ENCODE results near the gene FHIT.

Gene FHIT

DNA sequence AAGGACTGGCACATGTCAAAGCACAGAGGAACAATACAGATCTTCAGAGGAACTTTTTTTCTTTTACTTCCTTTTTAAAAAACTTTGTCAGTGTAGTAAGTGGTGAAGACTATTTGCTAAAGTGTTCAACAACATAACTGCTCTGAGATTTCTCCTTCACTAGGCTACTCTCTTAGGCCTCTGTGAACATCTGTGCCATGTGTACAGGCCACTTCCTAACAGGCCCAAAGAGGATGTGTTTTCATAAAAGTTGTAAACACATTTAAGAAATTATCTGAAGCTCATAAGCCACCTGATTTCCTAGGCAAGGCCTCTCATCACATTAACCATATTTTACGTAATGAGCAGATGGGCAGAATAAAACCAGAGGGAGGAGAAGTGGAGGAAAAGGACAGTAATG is 235.4 kb downstream of the FHIT start:
- no peaks in the 10 kb centered on the region for H3K36me3 ChIP-seq
- no peaks in the 10 kb centered on the region for H3K9me3 ChIP-seq
- no peaks in the 10 kb centered on the region for H3K27me3 ChIP-seq
- H3K27ac ChIP-seq = peak overlapping the region; percentile 83
- no peak overlapping the region for H3K4me3 ChIP-seq (ENCODE audit: low read depth in 1 of 2, low read length in 1 of 2)
- TF ChIP-seq, protein P1, sequence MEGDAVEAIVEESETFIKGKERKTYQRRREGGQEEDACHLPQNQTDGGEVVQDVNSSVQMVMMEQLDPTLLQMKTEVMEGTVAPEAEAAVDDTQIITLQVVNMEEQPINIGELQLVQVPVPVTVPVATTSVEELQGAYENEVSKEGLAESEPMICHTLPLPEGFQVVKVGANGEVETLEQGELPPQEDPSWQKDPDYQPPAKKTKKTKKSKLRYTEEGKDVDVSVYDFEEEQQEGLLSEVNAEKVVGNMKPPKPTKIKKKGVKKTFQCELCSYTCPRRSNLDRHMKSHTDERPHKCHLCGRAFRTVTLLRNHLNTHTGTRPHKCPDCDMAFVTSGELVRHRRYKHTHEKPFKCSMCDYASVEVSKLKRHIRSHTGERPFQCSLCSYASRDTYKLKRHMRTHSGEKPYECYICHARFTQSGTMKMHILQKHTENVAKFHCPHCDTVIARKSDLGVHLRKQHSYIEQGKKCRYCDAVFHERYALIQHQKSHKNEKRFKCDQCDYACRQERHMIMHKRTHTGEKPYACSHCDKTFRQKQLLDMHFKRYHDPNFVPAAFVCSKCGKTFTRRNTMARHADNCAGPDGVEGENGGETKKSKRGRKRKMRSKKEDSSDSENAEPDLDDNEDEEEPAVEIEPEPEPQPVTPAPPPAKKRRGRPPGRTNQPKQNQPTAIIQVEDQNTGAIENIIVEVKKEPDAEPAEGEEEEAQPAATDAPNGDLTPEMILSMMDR (IDR thresholded peaks at IDR 0.05) = no peak
- peaks cover 18 to 21% of the 10 kb centered on the region in 2 experiments for H3K4me1 ChIP-seq (ENCODE audit: control insufficient read depth in 1 of 2, insufficient read depth in 1 of 2, low read depth in 1 of 2, low read length in 1 of 2)

DNA sequence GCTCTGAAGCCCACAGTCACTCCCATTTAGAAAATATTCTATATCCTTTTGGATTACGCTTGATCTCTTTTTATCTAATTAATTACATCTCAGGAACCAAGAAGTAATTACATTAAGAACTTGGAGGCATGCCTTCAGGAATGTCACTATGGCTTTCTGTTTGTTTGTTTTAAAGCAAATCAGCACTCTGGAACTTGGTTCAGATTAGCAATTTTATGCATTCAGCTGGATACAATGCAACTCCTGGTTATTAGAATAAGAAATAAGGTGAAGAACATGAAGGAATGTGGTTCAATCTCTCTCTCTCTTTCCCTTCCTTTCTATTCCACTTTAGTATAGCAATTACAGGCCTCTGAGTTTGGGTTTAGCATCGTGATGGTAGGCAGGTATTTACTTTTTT is 235.8 kb downstream of the FHIT start:
- H3K9me3 ChIP-seq = no peaks in the 10 kb centered on the region
- H3K4me1 ChIP-seq (ENCODE audit: control insufficient read depth in 1 of 2, insufficient read depth in 1 of 2, low read depth in 1 of 2, low read length in 1 of 2) = peaks cover 18 to 21% of the 10 kb centered on the region in 2 experiments
- peak overlapping the region; percentile 83 for H3K27ac ChIP-seq
- H3K36me3 ChIP-seq = no peaks in the 10 kb centered on the region
- TF ChIP-seq, protein P1 (IDR thresholded peaks at IDR 0.05) = no peak
- no peak overlapping the region for H3K4me3 ChIP-seq (ENCODE audit: low read depth in 1 of 2, low read length in 1 of 2)
- no peaks in the 10 kb centered on the region for H3K27me3 ChIP-seq

DNA sequence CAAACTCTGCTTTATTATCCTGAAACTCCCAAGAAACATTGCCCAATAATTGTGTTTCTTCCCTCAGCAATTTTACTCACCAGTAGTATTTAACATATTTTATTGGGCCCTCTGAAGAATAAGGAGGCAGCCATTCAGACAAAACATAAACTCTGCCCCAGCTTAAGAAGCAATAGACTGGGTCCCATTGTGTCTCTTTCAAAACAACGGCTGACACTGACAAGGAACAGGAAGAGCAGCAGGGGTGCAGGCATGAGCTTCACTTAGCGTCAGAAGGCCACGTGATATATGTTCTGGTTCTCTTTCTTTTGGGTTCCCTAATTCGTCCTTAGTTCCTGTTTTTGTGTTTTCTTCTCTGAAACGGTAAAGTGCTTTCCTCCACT is 242.3 kb downstream of the FHIT start:
- H3K4me3 ChIP-seq (ENCODE audit: low read depth in 1 of 2, low read length in 1 of 2) = peak overlapping the region; percentile 29 to 45
- no peaks in the 10 kb centered on the region for H3K36me3 ChIP-seq
- H3K4me1 ChIP-seq (ENCODE audit: control insufficient read depth in 1 of 2, insufficient read depth in 1 of 2, low read depth in 1 of 2, low read length in 1 of 2) = peaks cover 30 to 38% of the 10 kb centered on the region in 2 experiments
- no peaks in the 10 kb centered on the region for H3K27me3 ChIP-seq
- TF ChIP-seq, protein P1 (IDR thresholded peaks at IDR 0.05) = peak; percentile 22
- no peaks in the 10 kb centered on the region for H3K9me3 ChIP-seq
- peak overlapping the region; percentile 94 for H3K27ac ChIP-seq

DNA sequence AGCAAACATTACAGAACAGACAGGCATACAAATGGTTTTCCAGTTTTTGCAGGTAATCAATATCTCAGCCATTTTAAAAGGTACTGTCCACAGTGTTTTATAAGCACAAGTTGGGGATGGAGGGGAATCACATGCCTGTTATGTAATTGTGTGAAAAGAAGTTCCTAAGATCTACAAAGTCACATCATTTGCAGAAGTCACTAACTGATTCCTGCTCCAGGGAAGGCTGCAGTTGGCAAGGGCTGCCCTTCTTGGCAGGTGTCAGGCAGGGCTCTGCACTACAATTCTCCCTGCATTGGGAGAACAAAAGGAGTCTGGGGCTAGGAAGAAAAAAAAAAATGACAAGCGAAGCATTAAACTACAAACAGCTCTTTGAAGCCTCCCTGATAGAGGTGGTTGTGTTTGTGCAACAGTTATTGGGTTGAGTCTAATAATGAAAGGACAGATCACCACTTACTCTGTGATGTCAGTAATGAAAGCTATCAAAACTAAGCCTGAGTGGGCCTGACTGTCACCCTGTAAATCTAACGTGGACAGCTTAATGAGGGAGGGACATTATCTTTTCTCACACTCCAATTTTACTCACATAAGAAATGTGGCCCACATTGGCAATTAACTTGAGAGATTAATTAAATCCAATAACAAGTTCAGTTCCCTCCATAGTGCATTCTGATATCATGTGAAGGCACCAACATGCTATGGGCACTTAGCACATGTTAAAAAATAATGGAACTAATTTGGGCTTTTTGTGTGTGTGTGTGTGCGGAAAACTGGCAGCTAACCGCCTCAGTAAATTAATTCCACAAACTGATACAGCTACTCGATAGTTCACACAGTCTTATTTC is 242.9 kb downstream of the FHIT start:
- Histone ChIP-seq H3K27me3 (no peaks in the 10 kb centered on the region), H3K36me3 (no peaks in the 10 kb centered on the region), H3K4me1 (ENCODE audit: control insufficient read depth in 1 of 2, insufficient read depth in 1 of 2, low read depth in 1 of 2, low read length in 1 of 2) (peaks cover 30 to 39% of the 10 kb centered on the region in 2 experiments), H3K9me3 (no peaks in the 10 kb centered on the region), H3K27ac (peak overlapping the region; percentile 94), H3K4me3 (ENCODE audit: low read depth in 1 of 2, low read length in 1 of 2) (peak overlapping the region; percentile 29 to 45)
- TF ChIP-seq, protein P1 (IDR thresholded peaks at IDR 0.05) = no peak

DNA sequence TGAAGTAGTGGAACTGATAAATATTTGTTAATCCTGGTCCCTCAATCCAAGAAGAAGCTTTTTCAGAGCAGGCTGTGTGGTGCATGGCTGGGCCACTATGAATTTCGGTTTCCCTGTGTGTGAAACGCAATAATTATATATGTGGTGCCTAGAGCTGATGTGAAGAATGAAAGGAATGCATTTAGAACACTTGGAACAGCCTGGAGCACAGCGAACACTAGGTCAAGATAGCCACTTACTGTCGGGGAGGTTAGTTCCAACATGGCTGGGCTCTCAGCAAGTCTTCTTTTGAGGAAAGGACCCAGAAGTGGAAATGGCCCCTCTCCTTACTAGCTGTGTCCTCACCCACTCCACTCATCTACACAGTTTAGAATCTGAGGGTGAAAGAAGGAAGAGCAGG is 245.7 kb downstream of the FHIT start:
- Histone ChIP-seq H3K4me1 (ENCODE audit: control insufficient read depth in 1 of 2, insufficient read depth in 1 of 2, low read depth in 1 of 2, low read length in 1 of 2) (peaks cover 37 to 49% of the 10 kb centered on the region in 2 experiments), H3K9me3 (no peaks in the 10 kb centered on the region), H3K27me3 (no peaks in the 10 kb centered on the region), H3K4me3 (ENCODE audit: low read depth in 1 of 2, low read length in 1 of 2) (no peak overlapping the region), H3K27ac (no peak overlapping the region), H3K36me3 (no peaks in the 10 kb centered on the region)
- TF ChIP-seq, protein P1 (IDR thresholded peaks at IDR 0.05) = no peak

All from neutrophil (primary cell).